Activated CD8-positive, alpha-beta memory T cell treated with anti-CD3 and anti-CD28 coated beads, Interleukin-2, amount 50 U/mL, for 4 hours (primary cell): ENCODE results near the gene IMP3.
A peak's percentile ranks its signal among the peaks of the same experiment; 100 is the strongest.
"Not testable (repeated sequence)": the region's sequence is repeated elsewhere in the genome, so short reads cannot be mapped to it uniquely, and the experiment has no call there.

Experiments
- DNase-seq: peaks from one replicate; pipeline ENCODE4 v3.0.0-alpha.2; 2020

IMP3 gene

DNA sequence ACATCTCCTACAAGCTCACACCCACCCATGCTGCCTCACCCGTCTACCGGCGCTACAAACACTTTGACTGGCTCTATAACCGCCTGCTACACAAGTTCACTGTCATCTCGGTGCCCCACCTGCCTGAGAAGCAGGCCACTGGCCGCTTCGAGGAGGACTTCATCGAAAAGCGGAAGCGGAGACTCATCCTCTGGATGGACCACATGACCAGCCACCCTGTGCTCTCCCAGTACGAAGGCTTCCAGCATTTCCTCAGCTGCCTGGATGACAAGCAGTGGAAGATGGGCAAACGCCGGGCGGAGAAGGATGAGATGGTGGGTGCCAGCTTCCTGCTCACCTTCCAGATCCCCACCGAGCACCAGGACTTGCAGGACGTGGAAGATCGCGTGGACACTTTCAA is 9.8 kb upstream of the IMP3 start:
- DNase-seq: no peak

DNA sequence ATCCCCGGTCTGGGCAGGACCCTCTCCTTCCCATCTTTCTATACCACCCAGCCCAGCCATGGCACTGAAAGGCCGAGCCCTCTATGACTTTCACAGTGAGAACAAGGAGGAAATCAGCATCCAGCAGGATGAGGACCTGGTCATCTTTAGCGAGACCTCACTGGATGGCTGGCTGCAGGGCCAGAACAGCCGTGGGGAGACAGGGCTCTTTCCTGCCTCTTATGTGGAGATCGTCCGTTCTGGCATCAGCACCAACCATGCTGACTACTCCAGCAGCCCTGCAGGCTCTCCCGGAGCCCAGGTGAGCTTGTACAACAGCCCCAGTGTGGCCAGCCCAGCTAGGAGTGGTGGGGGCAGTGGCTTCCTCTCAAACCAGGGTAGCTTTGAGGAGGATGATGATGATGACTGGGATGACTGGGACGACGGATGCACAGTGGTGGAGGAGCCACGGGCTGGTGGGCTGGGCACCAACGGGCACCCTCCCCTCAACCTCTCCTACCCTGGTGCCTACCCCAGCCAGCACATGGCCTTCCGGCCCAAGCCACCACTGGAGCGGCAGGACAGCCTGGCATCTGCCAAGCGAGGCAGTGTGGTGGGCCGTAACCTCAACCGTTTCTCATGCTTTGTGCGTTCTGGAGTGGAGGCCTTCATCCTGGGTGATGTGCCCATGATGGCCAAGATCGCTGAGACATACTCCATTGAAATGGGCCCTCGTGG is 9.2 kb upstream of the IMP3 start:
- no peak for DNase-seq

DNA sequence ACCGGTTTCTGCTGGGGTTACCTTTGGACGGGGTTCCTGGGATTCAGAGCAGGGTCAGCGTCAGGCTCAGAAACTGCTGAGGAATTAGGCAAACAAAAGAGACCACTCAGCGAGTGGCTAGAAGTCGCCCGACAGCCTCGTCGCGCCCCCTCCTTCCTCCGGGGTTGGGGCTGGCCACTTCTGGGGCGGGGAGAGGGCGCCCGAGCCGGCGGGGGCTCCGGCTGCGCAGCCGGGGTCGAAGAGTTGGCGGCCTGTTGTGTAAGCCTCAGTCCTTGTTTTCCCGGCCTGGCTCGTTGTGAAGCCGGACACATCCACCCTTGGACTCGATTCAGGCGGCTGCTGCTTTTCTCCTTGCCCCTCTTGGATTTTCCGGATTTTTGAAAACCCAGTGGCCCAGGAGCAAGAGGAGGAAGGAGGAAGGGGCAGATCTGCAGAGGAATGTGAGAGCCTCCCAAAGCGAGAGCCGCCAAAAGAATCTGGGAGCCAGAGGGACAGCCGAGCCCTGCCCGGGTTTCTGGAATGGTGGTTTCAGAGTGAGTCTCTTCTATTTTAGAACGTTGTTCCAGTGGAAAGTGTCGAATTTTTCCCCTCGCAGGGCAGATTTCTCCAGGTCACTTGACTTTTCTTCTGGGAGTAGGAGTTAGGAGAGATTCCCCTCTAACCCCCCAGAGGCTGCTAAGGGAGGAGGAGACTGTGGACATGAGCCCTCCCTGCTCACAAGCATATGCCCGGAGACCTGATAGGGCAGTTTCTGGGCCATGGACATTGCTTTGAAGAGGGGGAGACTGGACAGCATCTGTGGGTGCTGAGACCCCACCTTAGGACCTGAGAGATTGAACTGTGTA is 8.4 kb upstream of the IMP3 start:
- DNase-seq: no peak

- DNase-seq: peak; percentile 62
Observed at GRCh38 chr15:75647370-75648155, 7.5 kb upstream of the IMP3 start, which contains the start of gene SNX33. TSS of gene SNX33 (plus strand) at chr15:75647912. CDS start at chr15:75649103, 1,191 bp downstream.

GRCh38 chr15:75646944-75647364 is 6.9 kb upstream of the IMP3 start:
- DNase-seq: no peak

DNA sequence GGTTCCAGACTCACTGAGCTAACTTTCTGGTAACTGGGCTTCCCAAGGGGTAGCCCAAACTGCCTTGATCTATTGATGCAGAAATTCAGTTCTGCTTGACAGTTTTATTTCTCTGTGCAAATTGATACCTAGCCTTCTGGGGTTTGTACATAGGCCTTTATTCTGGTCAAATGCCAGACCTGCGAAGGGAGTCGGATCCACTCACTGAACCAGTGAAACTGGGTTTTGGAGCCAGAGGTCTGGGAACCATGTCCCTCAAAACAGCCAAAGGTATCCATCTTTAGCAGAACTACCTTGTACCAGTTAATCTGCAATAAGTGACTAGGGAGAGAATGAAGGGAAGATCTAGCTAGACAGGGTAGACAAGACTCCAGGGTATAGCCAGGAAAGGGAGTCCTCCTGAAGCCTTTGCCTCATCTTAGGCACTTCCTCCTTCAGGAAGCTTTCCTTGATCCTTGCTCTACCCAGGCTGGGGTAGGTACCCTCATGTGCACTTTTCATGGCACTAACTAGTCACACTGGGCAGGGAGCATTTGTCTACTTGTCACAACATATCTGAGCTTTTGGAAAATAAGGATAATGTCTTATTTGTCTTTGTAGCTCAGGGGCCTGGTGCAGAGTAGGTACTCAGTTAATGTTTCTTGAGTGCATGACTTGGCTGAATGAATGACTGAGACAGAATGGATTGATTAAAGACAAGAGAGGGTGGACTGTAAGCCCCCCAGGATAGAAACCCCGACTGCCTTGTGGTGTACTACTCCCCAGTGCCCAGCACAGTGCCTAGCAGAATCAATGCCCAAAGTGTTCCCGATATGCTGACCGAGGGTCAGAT is 6.3 kb upstream of the IMP3 start:
- DNase-seq: no peak

GRCh38 chr15:75644376-75644775 is 4.4 kb upstream of the IMP3 start:
- no peak for DNase-seq

GRCh38 chr15:75641603-75642002 is 1.6 kb upstream of the IMP3 start:
- no peak for DNase-seq

- no peak for DNase-seq
Observed at GRCh38 chr15:75641179-75641503, 1.1 kb upstream of the IMP3 start.

DNA sequence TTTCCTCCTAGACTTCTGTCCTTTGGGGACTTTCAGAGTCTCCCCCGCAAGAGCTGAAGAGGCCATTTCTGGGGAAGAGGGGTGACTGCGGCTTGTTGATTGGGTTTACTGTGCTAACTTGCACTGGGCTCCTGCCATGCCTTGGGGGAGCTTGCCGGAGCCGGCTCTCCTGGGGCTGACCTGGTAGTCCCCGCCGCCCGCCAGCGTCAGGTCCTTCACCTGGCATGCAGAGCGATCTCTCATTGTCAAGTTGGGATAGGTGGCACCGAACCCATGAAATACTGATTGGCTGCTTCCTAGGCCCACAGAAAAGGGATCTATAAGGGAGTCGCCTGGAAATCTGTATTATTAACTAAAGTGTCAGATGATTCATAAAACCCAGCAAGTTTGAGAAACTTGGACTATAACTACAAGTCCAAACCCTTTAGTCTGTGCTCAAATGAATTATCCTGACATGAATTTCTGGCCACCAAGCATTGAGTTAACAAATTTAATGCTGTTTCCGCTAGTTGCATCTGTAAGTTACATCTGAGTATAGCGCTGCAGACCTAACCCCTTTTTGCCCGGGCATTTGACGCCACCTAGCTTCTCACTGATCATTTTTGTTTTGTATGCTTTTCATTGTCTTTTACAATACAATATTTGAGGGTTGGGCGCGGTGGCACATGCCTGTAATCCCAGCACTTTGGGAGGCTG is 607 bp upstream of the IMP3 start:
- DNase-seq: peak; percentile 46

- DNase-seq: no peak
Observed at GRCh38 chr15:75639191-75639708, 774 bp downstream of the IMP3 start.

GRCh38 chr15:75637245-75638009 is 2.6 kb downstream of the IMP3 start:
- no peak for DNase-seq

DNA sequence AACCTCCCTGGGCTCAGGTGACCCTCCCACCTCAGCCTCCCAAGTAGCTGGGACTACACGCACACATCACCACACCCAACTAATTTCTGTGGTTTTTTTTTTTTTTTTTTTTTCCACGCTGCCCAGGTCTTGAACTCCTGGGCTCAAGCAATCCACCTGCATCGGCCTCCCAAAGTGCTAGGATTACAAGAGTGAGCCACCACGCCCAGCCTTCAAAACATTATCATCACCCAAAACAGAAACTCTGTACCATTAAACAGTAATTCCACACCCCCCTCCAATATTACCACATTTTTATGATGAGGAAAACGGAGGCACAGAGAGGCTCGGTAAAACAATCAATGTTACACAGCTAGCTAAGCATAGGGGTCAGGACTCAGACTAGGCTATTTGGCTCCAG is 4.0 kb downstream of the IMP3 start:
- DNase-seq: no peak

GRCh38 chr15:75633922-75634321 is 6.1 kb downstream of the IMP3 start:
- DNase-seq: not testable (repeated sequence)

DNA sequence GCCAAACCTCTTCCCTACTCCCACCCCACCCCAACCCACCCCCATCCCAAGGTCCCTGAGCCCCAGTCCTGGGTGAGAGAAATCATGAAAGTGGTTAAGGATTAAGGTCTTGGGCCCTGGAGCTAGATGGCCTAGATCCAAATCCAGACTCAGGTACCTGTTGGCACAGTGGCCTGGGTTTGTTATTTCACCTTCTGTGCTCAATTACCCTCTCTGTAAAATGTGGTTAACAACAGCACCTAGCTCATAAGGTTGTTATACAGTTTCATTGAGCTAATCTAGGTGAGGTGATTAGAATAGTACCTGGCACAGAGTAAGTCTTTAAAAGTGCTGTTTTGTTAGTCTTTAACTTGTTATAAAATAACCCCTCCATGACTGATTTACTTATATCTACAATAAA is 8.1 kb downstream of the IMP3 start:
- no peak for DNase-seq

- DNase-seq: peak; percentile 91
Observed at GRCh38 chr15:75625542-75626347, 14.3 kb downstream of the IMP3 start, which contains the start of gene SNUPN. TSS of gene SNUPN (minus strand) at chr15:75625725. CDS start at chr15:75621051, 4,674 bp downstream.

DNA sequence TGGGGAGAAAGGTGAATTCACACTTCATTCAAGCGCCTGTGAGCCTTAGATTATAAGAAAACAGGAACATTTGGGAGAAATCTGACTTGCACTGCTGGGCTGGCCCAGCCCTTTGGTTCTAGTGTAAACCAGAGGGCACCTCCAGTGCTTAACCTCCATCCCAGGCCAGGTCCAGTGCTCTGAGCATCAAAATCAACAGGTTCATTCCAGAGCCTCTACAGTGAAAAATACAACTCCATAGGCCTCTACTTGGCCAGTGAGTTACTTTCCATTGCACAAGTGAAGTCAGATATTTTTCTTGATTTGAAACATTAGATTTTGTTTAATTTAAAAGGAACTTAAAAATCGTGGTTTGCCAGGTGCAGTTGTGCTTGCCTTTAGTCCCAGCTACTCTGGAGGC is 17.5 kb downstream of the IMP3 start:
- no peak for DNase-seq

GRCh38 chr15:75620841-75621391 is 19.1 kb downstream of the IMP3 start:
- DNase-seq: no peak

- DNase-seq: no peak
Observed at GRCh38 chr15:75620058-75620820, 19.8 kb downstream of the IMP3 start.
